Keratinocyte (primary cell): ENCODE data around the gene GPC5. TPM values are rescaled to one million over a fixed set of nuclear protein-coding genes. Genes with fewer than 3 reads are reported as not detected.
A peak's percentile ranks its signal among the peaks of the same experiment; 100 is the strongest.

Experiments
- DNase-seq: peaks from one replicate; pipeline ENCODE4 v3.0.0-alpha.2; 2011; ENCODE audit warnings: low read depth, missing footprints, low spot score
- FAIRE-seq: peaks from 2 replicates; lab custom pipeline; 2011; peaks lifted over from hg19 to GRCh38; lab: Jason Lieb, UNC
- H2AFZ ChIP-seq: 2 replicates; pipeline ENCODE4 v1.6.0; 2012; ENCODE audit warnings: low read length, control low read depth, inconsistent platforms; ENCODE audit not compliant: control insufficient read depth
- H3K27ac ChIP-seq: 2 replicates; pipeline ENCODE4 v1.5.1; 2011; ENCODE audit warnings: low read length; ENCODE audit not compliant: control insufficient read depth, insufficient read depth
- H3K27me3 ChIP-seq: 3 replicates; pipeline ENCODE4 v1.6.0; 2011; ENCODE audit warnings: low read length; ENCODE audit not compliant: control insufficient read depth, insufficient read depth; ENCODE audit errors: extremely low read depth
- H3K36me3 ChIP-seq, 2 experiments: 2 replicates in 1 of 2; 3 replicates in 1 of 2; pipeline ENCODE4 v1.5.1; 2011; ENCODE audit warnings: low read length in 2 of 2, mild to moderate bottlenecking in 1 of 2; ENCODE audit not compliant: control insufficient read depth in 2 of 2, insufficient read depth in 2 of 2; ENCODE audit errors: extremely low read depth in 1 of 2
- H3K4me1 ChIP-seq: 3 replicates; pipeline ENCODE4 v1.5.1; 2011; ENCODE audit warnings: low read length; ENCODE audit not compliant: control insufficient read depth, insufficient read depth; ENCODE audit errors: extremely low read depth
- H3K4me2 ChIP-seq: 3 replicates; pipeline ENCODE4 v1.6.0; 2011; ENCODE audit warnings: low read depth, low read length; ENCODE audit not compliant: control insufficient read depth, insufficient read depth; ENCODE audit errors: extremely low read depth
- H3K4me3 ChIP-seq, 3 experiments: fragments of 200-600 bp in 1 of 3; sonication (generic) in 1 of 3; 2 replicates in 2 of 3; 3 replicates in 1 of 3; pipeline ENCODE4 v1.5.1; 2011 to 2016; ENCODE audit warnings: low read length in 3 of 3, mild to moderate bottlenecking in 3 of 3, control low read depth in 2 of 3, inconsistent platforms in 1 of 3, low read depth in 1 of 3, mixed read lengths in 1 of 3, mixed run types in 1 of 3, moderate library complexity in 1 of 3; ENCODE audit not compliant: control insufficient read depth in 2 of 3, insufficient read depth in 2 of 3; ENCODE audit errors: extremely low read depth in 1 of 3
- H3K79me2 ChIP-seq: 2 replicates; pipeline ENCODE4 v1.6.0; 2012; ENCODE audit warnings: low read length; ENCODE audit not compliant: control insufficient read depth, insufficient read depth
- H3K9ac ChIP-seq: 3 replicates; pipeline ENCODE4 v1.6.0; 2011; ENCODE audit warnings: low read length; ENCODE audit not compliant: control insufficient read depth, insufficient read depth; ENCODE audit errors: extremely low read depth
- H3K9me1 ChIP-seq: 3 replicates; pipeline ENCODE4 v1.6.0; 2011; ENCODE audit warnings: low read length; ENCODE audit not compliant: control insufficient read depth, insufficient read depth; ENCODE audit errors: extremely low read depth
- H3K9me3 ChIP-seq: 2 replicates; pipeline ENCODE4 v1.5.1; 2012; ENCODE audit warnings: low read depth, low read length; ENCODE audit not compliant: control insufficient read depth
- H4K20me1 ChIP-seq: 3 replicates; pipeline ENCODE4 v1.6.0; 2011; ENCODE audit warnings: low read length; ENCODE audit not compliant: control insufficient read depth, insufficient read depth; ENCODE audit errors: extremely low read depth
- EZH2 ChIP-seq: IDR thresholded peaks from one replicate; pipeline ENCODE4 v1.6.1; 2012; ENCODE audit warnings: inconsistent platforms, mild to moderate bottlenecking, low read length, moderate library complexity
- dilution Hi-C: fragments of 300-500 bp; cut with MboI; formaldehyde crosslinking; loops from one replicate; pipeline ENCODE4 v1.7.0; 2020; ENCODE audit warnings: low sequenced_read_pairs; ENCODE audit not compliant: extremely low pct_ligation_motif_present
- polyA plus RNA-seq, 5 experiments: library from polyadenylated mRNA; depleted of rRNA in 3 of 5; stranded (reverse) in 3 of 5; stranded (forward) in 1 of 5; unstranded in 1 of 5; fragments of >200 nt; gene quantifications; 1 replicate in 1 of 5; 2 replicates in 3 of 5; 3 replicates in 1 of 5; pipeline versions ENCODE4 v1.2.1 to v1.2.3, GENCODE V29; 2011 to 2012; ENCODE audit warnings: missing spikeins in 2 of 5, low read depth in 1 of 5, low replicate concordance in 1 of 5
- TF ChIP-seq, protein P1 (sequence below), 3 experiments: IDR thresholded peaks in 1 of 3; conservative IDR thresholded peaks in 1 of 3; optimal IDR thresholded peaks in 1 of 3; 2 replicates in 2 of 3; 3 replicates in 1 of 3; pipeline versions ENCODE3 to v1.5.1; 2011; ENCODE audit warnings: low read length in 3 of 3, mild to moderate bottlenecking in 3 of 3, moderate library complexity in 2 of 3, control low read depth in 1 of 3, inconsistent platforms in 1 of 3; ENCODE audit not compliant: insufficient read depth in 2 of 3; ENCODE audit errors: extremely low read depth in 1 of 3

GPC5 gene
- polyA plus RNA-seq, 1 donor (not counting 4 experiments of a cell fraction or from before 2014, with no cell fraction given) = 0.10 TPM

DNA sequence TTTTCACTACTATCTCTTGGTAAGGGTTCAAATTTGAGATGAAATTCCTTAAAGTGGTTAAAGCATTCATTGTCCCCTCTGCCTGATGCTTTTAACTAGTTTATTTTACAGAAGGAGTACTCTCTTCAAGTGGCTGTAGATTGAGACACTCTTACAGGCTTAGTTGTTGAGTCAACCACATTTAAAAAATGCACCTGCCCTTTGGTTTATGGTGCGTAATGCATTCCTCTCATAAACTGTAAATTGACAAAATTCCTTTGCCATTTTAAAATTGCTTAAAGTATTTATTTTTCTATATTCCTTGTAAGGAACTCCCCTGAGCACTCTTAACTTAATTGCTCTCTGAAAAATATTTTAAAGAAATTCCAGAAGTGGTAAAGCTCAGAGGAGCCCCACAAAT lies 826 bp upstream of the GPC5 start:
- Histone ChIP-seq H3K27me3 (peaks cover 21% of the 10 kb centered on the region), H3K9me3 (no peaks in the 10 kb centered on the region), H3K4me1 (peaks cover 4% of the 10 kb centered on the region), H2AFZ (no peak overlapping the region), H3K27ac (no peak overlapping the region), H3K4me3 (no peak overlapping the region), H3K4me2 (no peak overlapping the region), H3K9ac (no peak overlapping the region), H3K36me3 (no peaks in the 10 kb centered on the region), H3K9me1 (no peaks in the 10 kb centered on the region), H4K20me1 (no peaks in the 10 kb centered on the region), H3K79me2 (no peaks in the 10 kb centered on the region)
- DNase-seq (no peak), FAIRE-seq (no peak)
- TF ChIP-seq EZH2 = no peak
- TF ChIP-seq, protein P1, sequence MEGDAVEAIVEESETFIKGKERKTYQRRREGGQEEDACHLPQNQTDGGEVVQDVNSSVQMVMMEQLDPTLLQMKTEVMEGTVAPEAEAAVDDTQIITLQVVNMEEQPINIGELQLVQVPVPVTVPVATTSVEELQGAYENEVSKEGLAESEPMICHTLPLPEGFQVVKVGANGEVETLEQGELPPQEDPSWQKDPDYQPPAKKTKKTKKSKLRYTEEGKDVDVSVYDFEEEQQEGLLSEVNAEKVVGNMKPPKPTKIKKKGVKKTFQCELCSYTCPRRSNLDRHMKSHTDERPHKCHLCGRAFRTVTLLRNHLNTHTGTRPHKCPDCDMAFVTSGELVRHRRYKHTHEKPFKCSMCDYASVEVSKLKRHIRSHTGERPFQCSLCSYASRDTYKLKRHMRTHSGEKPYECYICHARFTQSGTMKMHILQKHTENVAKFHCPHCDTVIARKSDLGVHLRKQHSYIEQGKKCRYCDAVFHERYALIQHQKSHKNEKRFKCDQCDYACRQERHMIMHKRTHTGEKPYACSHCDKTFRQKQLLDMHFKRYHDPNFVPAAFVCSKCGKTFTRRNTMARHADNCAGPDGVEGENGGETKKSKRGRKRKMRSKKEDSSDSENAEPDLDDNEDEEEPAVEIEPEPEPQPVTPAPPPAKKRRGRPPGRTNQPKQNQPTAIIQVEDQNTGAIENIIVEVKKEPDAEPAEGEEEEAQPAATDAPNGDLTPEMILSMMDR (optimal IDR thresholded peaks at IDR 0.05 in 1 of 3, IDR thresholded peaks at IDR 0.05 in 1 of 3, conservative IDR thresholded peaks at IDR 0.05 in 1 of 3; ENCODE audit: extremely low read depth in 1 of 3, insufficient read depth in 2 of 3, low read length in 3 of 3) = no peak
- dilution Hi-C loops = no loop called here

DNA sequence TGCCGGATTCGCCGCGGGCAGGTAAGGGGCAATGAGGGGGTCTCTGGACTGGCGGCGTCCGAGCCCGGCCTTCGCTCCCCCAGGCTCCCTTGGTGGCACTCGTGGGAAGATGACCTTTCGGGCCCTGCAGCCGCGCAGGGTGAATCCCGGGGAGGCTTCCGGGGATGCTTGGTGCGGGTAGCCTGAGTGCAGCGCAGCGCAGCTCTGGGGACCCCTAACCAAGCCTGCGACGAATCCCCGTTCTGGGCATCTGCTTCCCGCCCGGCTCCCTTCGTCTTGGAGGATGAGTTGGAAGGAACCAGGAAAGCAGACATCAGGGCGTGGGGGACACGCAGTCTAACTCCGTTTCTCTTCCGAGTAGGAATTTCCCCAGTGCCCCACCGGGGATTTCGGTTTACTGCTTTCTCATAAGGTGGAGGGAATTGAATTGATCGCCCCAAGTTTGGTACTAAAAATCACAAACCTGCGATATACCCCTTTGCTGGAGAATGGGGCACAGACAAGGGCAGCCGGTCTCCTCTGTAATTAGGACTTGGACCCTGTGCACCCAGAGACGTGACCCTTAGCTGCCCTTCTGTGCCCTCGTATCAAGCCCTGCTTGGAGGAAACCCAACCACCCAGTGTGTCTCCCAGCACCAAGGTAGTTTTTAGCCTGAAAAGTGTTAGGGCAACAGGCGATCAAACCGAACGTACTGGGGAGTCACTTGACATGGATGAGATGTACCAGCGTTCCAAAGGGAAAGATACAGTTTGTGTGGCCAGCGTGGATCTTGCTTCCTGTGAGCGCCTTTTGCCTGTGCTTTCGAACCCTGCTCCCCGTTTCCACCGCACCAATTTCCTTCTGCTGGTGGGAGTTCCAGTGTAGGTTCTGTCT lies 1.0 kb downstream of the GPC5 start:
- H3K9me3 ChIP-seq = no peaks in the 10 kb centered on the region
- DNase-seq = no peak
- no peak for FAIRE-seq
- peaks cover 4% of the 10 kb centered on the region for H3K4me1 ChIP-seq
- no peaks in the 10 kb centered on the region for H3K79me2 ChIP-seq
- no peak overlapping the region for H2AFZ ChIP-seq
- peak; percentile 64 for TF ChIP-seq EZH2
- TF ChIP-seq, protein P1 (optimal IDR thresholded peaks at IDR 0.05 in 1 of 3, IDR thresholded peaks at IDR 0.05 in 1 of 3, conservative IDR thresholded peaks at IDR 0.05 in 1 of 3; ENCODE audit: extremely low read depth in 1 of 3, insufficient read depth in 2 of 3, low read length in 3 of 3) = no peak
- H3K9me1 ChIP-seq = no peaks in the 10 kb centered on the region
- H4K20me1 ChIP-seq = no peaks in the 10 kb centered on the region
- dilution Hi-C loops = no loop called here
- peak overlapping the region; percentile 31 to 62 (median 59) for H3K4me3 ChIP-seq
- no peaks in the 10 kb centered on the region for H3K36me3 ChIP-seq
- H3K9ac ChIP-seq = no peak overlapping the region
- peak overlapping the region; percentile 82 for H3K4me2 ChIP-seq
- peaks cover 26% of the 10 kb centered on the region for H3K27me3 ChIP-seq
- no peak overlapping the region for H3K27ac ChIP-seq
